Measurements from ENCODE around the gene PES1.
"Not testable (repeated sequence)": the region's sequence is repeated elsewhere in the genome, so short reads cannot be mapped to it uniquely, and the experiment has no call there.

PES1 gene

GRCh38 chr22:30634471-30635233, 42.9 kb upstream of the PES1 start:
- peak overlapping the region; percentile 81 for H3K27ac ChIP-seq
- TF ChIP-seq CTCF (conservative IDR thresholded peaks at IDR 0.05): peak; percentile 97
- no peak for TF ChIP-seq ZFX (IDR thresholded peaks at IDR 0.05)

GRCh38 chr22:30631469-30631868, 39.8 kb upstream of the PES1 start:
- H3K27ac ChIP-seq: not testable (repeated sequence)

GRCh38 chr22:30628491-30628890, 36.8 kb upstream of the PES1 start:
- no peak for TF ChIP-seq CTCF (conservative IDR thresholded peaks at IDR 0.05)
- no peak for TF ChIP-seq ZFX (IDR thresholded peaks at IDR 0.05)
- H3K27ac ChIP-seq: no peak overlapping the region

GRCh38 chr22:30627471-30627870, 35.8 kb upstream of the PES1 start:
- H3K27ac ChIP-seq: no peak overlapping the region
- TF ChIP-seq ZFX (IDR thresholded peaks at IDR 0.05) (no peak), CTCF (conservative IDR thresholded peaks at IDR 0.05) (no peak)

GRCh38 chr22:30626413-30626812, 34.7 kb upstream of the PES1 start:
- no peak for TF ChIP-seq CTCF (conservative IDR thresholded peaks at IDR 0.05)
- TF ChIP-seq ZFX (IDR thresholded peaks at IDR 0.05): no peak
- no peak overlapping the region for H3K27ac ChIP-seq

GRCh38 chr22:30619909-30620308, 28.2 kb upstream of the PES1 start:
- not testable (repeated sequence) for H3K27ac ChIP-seq

- no peak for TF ChIP-seq ZFX (IDR thresholded peaks at IDR 0.05)
- TF ChIP-seq CTCF (conservative IDR thresholded peaks at IDR 0.05): no peak
- H3K27ac ChIP-seq: no peak overlapping the region
Observed at GRCh38 chr22:30617819-30618218, 26.1 kb upstream of the PES1 start.

- no peak overlapping the region for H3K27ac ChIP-seq
- no peak for TF ChIP-seq CTCF (conservative IDR thresholded peaks at IDR 0.05)
- no peak for TF ChIP-seq ZFX (IDR thresholded peaks at IDR 0.05)
Observed at GRCh38 chr22:30615543-30615954, 23.8 kb upstream of the PES1 start.
